ENCODE results near the gene HHAT.

HHAT gene

GRCh38 chr1:210359255-210359654 lies 30.6 kb downstream of the HHAT start:
- no peak for DNase-seq (ENCODE audit: low read depth, low spot score)

DNA sequence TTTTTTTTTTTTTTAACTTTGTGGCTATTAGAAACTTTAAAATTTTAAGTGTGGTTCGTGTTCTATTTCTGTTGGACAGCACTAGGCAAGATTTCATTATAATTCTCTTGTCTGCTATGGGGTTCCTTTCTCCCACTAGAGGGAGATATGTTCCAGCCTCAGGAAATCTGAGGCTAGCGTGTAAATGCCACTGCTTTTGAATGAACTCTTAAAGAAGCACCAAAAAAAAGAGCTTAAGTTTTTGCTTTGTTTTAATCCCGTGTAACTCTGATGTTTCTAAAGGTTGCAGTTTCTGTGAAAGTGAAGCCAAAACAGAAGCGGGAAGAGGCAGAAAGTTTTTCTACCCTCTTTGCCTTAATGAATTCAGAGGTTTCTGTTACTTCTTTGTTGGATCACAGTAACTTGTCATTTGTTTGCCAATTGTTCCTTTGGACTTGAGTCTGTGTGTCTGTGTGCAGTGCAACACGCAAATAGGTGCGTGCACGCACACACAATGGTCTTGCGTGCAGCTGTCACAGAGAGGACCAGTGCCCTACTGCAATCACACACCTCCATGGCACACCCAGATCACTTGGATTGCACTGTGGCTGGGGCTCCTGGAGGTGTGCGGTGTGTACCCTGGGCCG lies 32.3 kb downstream of the HHAT start:
- DNase-seq (ENCODE audit: low read depth, low spot score): no peak

- no peak for DNase-seq (ENCODE audit: low read depth, low spot score)
These were observed 33.0 kb downstream of the HHAT start for GRCh38 chr1:210361665-210362064.

DNA sequence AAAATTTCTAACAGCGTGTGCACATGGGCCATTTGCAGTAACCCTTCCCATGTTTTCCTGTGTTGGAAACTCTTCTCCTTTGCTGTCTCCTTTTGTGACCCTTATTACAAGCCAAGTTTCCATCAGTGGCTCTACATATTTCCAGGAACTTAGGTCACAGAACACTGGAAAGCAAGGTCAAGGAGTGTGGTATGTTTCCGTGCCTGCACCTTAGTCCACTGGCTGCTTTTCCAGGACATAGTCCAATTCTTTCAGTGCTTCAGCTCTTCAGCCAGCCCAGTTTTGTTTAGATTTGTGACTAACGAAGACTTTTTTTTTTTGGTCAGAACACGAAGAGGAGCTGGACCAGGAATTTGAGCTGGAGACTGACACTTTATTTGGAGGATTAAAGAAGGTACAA lies 33.8 kb downstream of the HHAT start:
- DNase-seq (ENCODE audit: low read depth, low spot score): no peak

GRCh38 chr1:210363119-210363518 lies 34.4 kb downstream of the HHAT start:
- DNase-seq (ENCODE audit: low read depth, low spot score): no peak

DNA sequence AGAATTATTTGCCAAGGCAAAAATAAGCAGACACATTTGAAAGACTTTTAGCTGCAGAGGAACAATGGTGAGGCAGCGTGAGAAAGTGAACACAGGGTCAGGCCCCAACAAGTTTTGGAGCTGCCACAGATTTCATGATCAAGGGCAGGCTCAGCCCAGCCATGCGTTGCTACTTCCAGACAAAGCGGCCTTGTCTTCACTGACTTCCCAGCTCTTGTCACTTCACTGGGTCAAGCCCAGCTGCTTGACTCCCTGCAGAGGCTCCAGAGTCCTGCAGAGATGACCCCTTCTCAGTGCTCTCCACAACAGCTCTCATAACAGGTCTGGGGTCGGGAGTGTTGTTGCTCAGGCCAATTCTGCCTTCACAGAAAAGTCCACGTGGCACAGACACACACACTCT lies 35.8 kb downstream of the HHAT start:
- DNase-seq (ENCODE audit: low read depth, low spot score): no peak

DNA sequence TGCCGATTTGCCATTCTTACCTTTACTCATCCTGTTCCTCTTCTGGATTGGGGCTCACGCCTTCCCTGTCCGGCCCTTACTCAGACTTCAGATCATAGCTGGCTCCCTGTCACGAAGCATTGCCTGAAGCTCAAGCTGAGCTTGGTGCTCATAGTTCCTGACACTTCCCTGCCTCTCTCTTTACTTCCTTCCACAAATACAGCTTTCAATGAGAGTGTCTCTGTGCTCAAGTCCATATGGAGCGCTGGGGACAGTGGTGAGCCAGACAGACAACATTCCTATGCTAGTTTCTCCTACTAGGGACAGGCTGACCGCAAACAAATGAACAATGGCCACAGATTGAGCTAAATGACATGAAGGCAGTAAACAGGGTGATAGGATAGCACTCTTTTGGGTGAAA lies 38.1 kb downstream of the HHAT start:
- DNase-seq (ENCODE audit: low read depth, low spot score): no peak

GRCh38 chr1:210367566-210367965 lies 38.9 kb downstream of the HHAT start:
- no peak for DNase-seq (ENCODE audit: low read depth, low spot score)

DNA sequence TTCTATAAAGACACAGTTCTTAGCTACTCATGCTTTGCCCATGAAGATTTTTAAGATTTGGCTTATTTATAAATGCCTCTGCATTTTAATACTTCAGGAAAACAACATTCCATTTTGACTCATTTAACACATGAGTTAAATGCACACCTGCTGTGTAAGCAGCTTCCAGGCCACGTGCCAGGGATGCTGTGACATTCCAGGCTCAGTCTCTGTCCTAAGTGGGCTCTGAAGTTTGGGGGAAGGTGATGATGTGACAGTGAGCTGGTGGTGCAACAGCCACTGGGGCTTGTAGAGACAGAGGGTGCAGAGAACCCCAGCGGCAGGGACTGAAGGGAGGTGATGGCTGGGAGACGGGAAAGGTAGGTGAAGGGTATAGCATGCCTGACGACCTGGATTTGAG lies 40.7 kb downstream of the HHAT start:
- DNase-seq (ENCODE audit: low read depth, low spot score): no peak

- DNase-seq (ENCODE audit: low read depth, low spot score): no peak
These were observed 43.2 kb downstream of the HHAT start for GRCh38 chr1:210371916-210372315.

GRCh38 chr1:210372491-210372890 lies 43.8 kb downstream of the HHAT start:
- no peak for DNase-seq (ENCODE audit: low read depth, low spot score)

- no peak for DNase-seq (ENCODE audit: low read depth, low spot score)
These were observed 44.4 kb downstream of the HHAT start for GRCh38 chr1:210372931-210373627.

DNA sequence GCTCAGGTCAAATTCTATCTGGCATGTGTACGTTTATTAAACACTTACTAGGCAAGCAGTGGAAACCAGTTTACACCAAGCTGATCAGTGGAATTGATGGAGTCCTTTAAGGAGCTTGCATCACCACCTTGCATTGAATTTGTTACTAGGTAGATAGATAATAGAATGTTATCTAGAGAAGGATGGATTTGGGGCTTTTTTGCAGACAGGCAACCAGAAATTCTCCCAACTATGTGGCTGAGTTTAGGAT lies 44.9 kb downstream of the HHAT start:
- no peak for DNase-seq (ENCODE audit: low read depth, low spot score)

- no peak for DNase-seq (ENCODE audit: low read depth, low spot score)
These were observed 45.3 kb downstream of the HHAT start for GRCh38 chr1:210373878-210374599.

DNA sequence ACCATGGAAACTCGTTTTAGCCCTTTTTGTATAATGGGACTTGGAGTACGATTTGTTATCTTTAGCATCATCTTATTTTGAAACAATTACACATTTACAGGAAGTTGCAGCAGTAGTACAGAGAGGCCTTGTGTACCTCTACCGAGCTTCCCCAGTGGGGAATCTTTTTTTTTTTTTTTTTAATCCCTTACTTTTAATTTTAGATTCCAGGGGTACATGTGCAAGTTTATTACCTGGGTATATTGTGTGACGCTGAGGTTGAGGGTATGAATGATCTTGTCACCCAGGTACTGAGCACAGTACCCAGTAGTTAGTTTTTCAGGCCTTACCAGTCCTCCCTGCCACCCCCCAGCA lies 45.9 kb downstream of the HHAT start:
- no peak for DNase-seq (ENCODE audit: low read depth, low spot score)

DNA sequence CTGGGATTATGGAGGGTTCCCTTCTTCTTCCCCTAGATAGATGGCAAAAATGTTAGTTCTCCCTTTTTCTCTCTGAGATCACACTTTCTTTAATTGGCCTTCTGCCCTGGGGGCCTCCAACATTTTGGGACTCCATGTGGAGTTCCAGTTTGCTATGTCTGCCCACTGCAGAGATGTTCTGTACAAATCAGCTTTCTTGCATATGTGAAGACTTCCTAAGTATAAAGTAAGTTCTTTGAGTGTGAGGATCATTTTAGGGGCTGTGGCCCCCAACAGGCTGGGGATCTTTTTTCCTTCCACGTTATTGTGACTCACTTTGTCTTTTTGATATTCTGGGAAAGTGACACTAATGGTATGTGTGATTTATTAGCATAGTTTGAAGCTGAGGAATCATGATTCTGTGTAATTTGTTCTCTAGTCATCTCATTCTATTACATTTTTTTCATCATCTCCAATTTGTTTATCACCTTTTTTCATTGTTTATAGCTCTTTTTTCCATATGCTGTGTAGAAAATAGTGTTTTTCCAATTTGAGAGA lies 48.2 kb downstream of the HHAT start:
- DNase-seq (ENCODE audit: low read depth, low spot score): no peak

DNA sequence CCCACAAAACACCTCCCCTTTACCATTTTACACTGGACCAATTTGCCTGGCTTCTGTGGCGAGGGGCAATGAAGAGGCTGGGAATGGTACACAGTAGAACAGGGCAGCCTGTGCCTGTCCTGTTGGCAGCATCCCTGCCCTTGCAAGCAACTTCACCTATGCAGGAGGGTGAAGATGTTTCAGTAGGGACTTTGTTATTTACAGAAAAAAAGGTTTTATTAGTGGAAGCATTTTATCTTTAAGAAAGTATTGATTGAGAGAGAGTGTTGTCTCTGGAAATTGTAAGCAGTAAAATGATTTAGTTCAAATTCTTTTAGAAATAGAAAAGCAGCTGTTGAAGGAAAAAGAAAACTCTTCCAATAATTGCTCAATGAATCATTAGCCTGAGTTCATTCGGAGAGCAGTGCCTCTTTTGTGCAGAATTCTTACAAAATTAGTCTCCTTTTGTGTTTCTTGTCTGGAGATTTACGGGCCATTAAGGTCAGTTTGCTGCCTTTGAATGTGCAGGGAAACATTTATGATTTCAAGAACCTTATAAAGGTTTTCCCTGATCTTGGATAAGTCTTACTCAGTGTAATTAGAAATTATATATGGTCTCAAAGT lies 49.1 kb downstream of the HHAT start:
- no peak for DNase-seq (ENCODE audit: low read depth, low spot score)

DNA sequence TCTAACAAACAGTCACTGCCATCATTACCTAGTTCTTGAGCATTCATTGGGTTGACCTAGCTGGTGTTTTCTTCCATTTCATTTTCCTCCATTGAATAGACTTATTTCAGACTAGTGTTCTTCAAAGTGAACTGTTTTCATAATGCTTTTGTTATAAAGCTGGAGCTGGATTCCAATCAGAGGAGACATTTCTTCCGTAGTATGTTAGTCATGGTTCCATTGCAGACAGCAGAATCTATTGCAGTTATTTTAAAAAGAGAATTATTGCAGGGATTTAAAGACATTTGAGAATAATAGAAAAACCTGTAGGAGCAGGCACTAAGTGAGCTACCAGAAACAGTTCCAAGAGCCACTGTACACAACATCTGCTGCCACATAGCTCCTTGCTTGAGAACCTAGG lies 50.0 kb downstream of the HHAT start:
- DNase-seq (ENCODE audit: low read depth, low spot score): no peak

DNA sequence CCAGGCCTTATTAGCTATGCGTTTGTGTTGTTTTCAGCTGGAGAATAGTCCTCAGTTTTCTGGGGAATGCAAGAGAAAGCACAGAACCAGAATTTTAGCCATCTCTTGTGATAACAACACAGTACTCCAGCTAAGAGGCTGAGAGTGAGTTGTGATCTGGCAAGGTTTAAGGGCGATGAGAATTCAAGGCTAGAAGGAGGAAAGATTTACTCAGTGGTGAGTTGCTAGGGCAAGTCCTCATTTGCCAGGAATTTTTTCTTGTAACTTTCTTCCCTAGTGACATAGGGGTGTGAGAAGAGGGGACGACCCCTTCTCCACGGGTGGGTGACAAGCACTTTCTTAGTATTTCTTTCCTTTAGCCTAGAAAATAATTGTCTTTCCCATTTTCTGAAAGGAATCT lies 53.2 kb downstream of the HHAT start:
- no peak for DNase-seq (ENCODE audit: low read depth, low spot score)

DNA sequence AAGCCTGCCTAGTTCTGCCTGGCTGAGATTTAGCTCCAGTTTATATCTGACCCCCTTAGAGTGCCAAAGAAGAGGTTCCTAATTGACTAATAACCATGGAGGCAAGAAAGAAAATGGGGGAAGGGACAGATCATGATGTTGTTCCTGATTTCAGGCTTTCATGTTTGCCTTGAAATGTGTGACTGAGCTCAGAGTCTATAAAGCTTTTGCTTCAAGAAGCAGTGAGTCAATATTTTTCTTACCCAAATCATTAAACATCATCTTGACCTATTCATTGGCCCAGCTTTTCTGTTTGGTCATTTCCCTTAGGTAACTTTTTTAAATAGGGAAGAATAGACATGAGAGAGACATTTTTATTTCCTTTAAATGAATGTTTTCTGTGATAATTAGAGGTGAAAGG lies 55.9 kb downstream of the HHAT start:
- no peak for DNase-seq (ENCODE audit: low read depth, low spot score)

DNA sequence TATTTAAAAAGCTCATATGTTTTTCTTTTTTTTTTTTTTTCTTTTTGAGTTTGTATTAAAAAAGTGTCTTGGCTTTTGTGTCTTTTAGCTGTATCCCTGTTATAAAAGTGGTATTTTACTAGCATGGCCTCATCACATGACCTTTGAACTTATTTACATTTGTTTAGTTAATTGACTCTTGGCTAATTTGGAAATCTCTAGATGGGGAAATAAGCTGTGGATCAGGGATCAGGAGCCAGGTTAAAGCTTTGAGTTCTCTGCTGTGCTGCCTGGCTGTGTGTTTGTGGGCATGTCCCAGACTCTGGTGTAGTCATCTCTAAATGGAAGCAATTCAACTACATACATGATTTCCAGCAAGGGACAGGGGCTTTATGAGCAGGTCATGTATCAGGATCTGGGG lies 56.5 kb downstream of the HHAT start:
- DNase-seq (ENCODE audit: low read depth, low spot score): no peak

DNA sequence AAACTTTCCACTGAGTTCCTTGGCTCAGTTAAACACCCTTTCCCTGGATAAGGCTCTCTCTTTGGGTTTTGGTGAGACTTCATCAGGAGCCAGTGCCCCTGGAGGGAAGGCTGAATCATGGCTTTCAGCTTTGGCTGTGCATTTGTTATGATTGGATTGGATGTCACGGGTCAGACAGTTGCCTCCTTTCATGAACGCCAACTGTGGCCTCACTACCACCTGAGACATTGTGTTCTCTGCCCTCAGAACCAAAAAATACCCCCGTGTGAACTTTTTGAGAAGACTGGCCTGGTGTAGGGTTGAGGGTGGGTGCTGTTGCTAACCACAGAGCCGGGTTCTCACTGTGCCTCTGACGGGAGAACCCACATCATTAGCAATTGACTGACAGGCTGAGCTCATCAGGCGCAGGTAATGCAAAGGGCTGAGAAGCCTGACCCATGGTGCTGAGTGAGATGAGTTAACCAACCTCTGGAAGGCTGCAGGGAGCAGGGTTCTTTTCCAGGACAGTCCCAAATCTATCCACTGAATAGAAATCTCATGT lies 65.6 kb downstream of the HHAT start:
- no peak for DNase-seq (ENCODE audit: low read depth, low spot score)

DNA sequence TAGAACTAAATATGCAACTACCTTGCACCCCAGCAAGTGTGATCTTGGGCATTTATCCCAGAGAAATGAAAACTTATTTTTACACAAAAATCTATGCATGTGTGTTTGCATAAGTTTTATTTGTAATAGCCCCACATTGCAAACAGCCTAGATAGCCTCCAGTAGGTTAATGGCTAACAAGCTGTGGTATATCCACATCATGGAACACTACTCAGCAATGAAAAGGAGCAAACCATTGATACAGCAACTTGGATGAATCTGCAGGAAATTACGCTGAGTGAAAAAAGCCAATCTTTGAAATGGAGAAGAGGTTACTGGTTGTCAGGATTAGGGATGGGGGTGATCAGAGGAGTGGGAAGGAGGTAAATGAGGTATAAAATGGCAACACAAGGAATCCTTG lies 67.8 kb downstream of the HHAT start:
- no peak for DNase-seq (ENCODE audit: low read depth, low spot score)

All from activated naive CD8-positive, alpha-beta T cell treated with anti-CD3 and anti-CD28 coated beads, Interleukin-2, amount 50 U/mL, for 16 hours (primary cell).